ENCODE measurements around the gene LIF.

DNA sequence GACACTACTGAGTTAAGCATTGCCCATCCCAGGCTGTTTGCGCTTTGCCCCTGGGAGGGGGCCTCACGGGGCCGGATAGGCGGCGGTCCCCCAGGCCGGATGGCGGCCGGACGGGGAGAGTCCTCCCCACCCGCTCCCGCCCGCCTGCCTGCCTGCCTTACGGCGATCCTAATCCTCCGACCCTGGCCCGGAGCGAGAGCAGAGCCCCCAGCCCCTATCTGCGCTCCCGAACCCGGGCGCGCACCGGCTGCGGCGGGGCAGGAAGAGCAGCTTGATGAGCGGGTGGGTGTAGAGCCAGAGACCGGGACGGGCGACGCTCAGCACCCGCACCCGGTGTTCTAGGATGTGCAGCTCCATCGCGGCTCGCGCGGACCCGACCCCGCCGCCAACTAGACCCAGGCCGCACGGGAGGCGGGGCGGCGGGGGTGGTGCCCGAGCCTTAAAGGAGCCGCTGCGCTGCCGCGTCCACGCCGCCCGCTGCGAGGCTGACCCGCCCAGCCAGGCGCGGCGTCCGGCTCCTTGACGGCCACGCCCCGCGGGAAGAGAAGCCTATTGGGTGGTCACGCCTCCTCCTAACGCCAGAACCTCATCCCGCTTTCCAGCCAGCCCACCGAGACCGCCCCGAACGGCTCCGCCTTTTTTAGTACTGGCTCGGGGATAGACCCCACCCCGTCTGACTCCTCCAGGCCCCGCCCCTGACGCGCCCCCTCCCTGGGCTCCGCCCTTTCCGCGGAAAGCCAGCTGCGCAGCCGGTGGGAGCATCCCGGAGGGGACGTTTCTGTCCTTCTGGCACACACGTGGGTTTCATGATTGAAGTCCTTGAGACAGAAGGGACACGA, 42.8 kb upstream of the LIF start, which contains the start of gene CASTOR1:
- TF ChIP-seq ZNF274 (IDR thresholded peaks at IDR 0.05; ENCODE audit: low read depth, low read length): no peak
- TF ChIP-seq, protein P1, sequence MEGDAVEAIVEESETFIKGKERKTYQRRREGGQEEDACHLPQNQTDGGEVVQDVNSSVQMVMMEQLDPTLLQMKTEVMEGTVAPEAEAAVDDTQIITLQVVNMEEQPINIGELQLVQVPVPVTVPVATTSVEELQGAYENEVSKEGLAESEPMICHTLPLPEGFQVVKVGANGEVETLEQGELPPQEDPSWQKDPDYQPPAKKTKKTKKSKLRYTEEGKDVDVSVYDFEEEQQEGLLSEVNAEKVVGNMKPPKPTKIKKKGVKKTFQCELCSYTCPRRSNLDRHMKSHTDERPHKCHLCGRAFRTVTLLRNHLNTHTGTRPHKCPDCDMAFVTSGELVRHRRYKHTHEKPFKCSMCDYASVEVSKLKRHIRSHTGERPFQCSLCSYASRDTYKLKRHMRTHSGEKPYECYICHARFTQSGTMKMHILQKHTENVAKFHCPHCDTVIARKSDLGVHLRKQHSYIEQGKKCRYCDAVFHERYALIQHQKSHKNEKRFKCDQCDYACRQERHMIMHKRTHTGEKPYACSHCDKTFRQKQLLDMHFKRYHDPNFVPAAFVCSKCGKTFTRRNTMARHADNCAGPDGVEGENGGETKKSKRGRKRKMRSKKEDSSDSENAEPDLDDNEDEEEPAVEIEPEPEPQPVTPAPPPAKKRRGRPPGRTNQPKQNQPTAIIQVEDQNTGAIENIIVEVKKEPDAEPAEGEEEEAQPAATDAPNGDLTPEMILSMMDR (IDR thresholded peaks at IDR 0.05 in 2 of 3, conservative IDR thresholded peaks at IDR 0.05 in 1 of 3; ENCODE audit: borderline replicate concordance in 1 of 3, insufficient read depth in 1 of 3, low read depth in 2 of 3, low read length in 2 of 3): no peak
